ENCODE measurements around the gene LSMEM2. TPM values are rescaled to one million over a fixed set of nuclear protein-coding genes. Genes with fewer than 3 reads are reported as not detected.

Gene LSMEM2
- total and polyA plus RNA-seq, 2 of the 8 experiments (the other 6 are each of a cell fraction or from before 2014, with no cell fraction given) = 0.58 to 0.68 TPM

DNA sequence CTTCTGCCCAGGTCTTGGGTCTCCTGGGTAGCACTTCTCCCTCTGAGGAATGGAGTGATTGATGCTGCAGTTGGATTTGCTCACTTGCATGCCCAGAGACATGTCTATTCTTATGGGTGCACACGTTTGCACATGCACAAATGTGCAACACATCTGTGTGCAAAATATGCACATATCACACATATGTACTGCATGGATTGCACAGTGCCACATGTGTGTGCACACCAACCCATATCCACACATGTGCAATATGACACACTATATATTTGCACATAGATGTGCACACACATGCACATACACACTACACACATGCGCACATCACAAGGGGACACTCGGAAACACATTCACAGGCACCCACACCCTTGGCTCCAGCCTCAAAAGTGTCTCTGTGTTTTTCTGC lies 10.6 kb upstream of the LSMEM2 start:
- Histone ChIP-seq H3K36me3 (ENCODE audit: control insufficient read depth in 2 of 4, insufficient read depth in 4 of 4, low read length in 3 of 4) (no peaks in the 10 kb centered on the region), H2BK20ac (ENCODE audit: low read length) (no peak overlapping the region), H4K8ac (ENCODE audit: extremely low read depth, insufficient read depth, low read length) (no peak overlapping the region), H3K79me1 (ENCODE audit: low read depth, low read length) (no peaks in the 10 kb centered on the region), H2BK120ac (replicated peaks; ENCODE audit: low read depth, low read length) (no peak overlapping the region), H2AK5ac (ENCODE audit: low read depth, low read length) (0 out of 2 replicates have a peak overlapping the region, but pooled peaks have one; percentile 11), H4K20me1 (replicated peaks in 1 of 2; ENCODE audit: control insufficient read depth in 1 of 2, insufficient read depth in 2 of 2, low read length in 2 of 2) (peaks cover 0 to 1% of the 10 kb centered on the region in 2 experiments), H3K27me3 (replicated peaks in 1 of 4; ENCODE audit: control insufficient read depth in 3 of 4, extremely low read depth in 1 of 4, insufficient read depth in 3 of 4, low read length in 3 of 4) (peaks cover 1 to 8% (median 3%) of the 10 kb centered on the region in 4 experiments), H3K23me2 (ENCODE audit: low read depth, low read length) (peaks cover 4% of the 10 kb centered on the region; the same call in 1 of the 2 replicates), H3K27ac (ENCODE audit: low read depth, low read length) (no peak overlapping the region), H2AFZ (ENCODE audit: low read length) (no peak overlapping the region), H2BK5ac (ENCODE audit: low read depth, low read length) (no peak overlapping the region), H2BK15ac (ENCODE audit: low read length) (peak overlapping the region; percentile 5; the same call in 1 of the 2 replicates), H4K91ac (replicated peaks; ENCODE audit: insufficient read length, low read length) (no peak overlapping the region), H3K18ac (ENCODE audit: extremely low read depth, low read length) (no peak overlapping the region), H3K9ac (replicated peaks in 1 of 4; ENCODE audit: extremely low read depth in 1 of 4, low read depth in 3 of 4, low read length in 3 of 4) (no peak overlapping the region), H3K4ac (replicated peaks; ENCODE audit: insufficient read length, low read depth, low read length) (no peak overlapping the region), H3K4me1 (replicated peaks in 1 of 4; ENCODE audit: control insufficient read depth in 3 of 4, insufficient read depth in 4 of 4, low read length in 3 of 4) (peaks cover 0 to 51% (median 37%) of the 10 kb centered on the region in 4 experiments; a peak in 6 of 7 replicates), H3K4me3 (ENCODE audit: extremely low read depth in 1 of 4, insufficient read depth in 2 of 4, low read depth in 3 of 4, low read length in 4 of 4) (no peak overlapping the region), H3K9me3 (ENCODE audit: insufficient read depth in 2 of 2, low read depth in 1 of 2, low read length in 1 of 2) (no peaks in the 10 kb centered on the region), H3K14ac (ENCODE audit: insufficient read length) (no peak overlapping the region), H4K5ac (ENCODE audit: insufficient read length, low read depth, low read length) (no peak overlapping the region), H3K79me2 (ENCODE audit: control insufficient read depth in 1 of 2, insufficient read depth in 2 of 2, low read length in 2 of 2) (no peaks in the 10 kb centered on the region), H3K4me2 (ENCODE audit: insufficient read depth in 1 of 2, low read depth in 2 of 2, low read length in 2 of 2) (peak overlapping the region in 1 of 2 experiments; percentile 28; a peak in 1 of 4 replicates), H3K56ac (replicated peaks; ENCODE audit: insufficient read length, low read depth, low read length) (no peak overlapping the region), H2BK12ac (ENCODE audit: low read depth, low read length) (peak overlapping the region; percentile 97; the same call in 1 of the 2 replicates), H3K23ac (ENCODE audit: insufficient read length) (no peak overlapping the region)
- ChIA-PET POLR2A (ENCODE audit: partially characterized antibody) (interaction anchor here (0.6 to 2.1 kb wide), 8 partner anchors 9 to 299 kb away, joined by 3 to 11 read pairs (median 4); partner anchors contain the start of genes IFRD2 and LSMEM2), CTCF (ENCODE audit: partially characterized antibody) (interaction anchor here (0.6 to 53.5 kb wide), 8 partner anchors 10 to 124 kb away, joined by 3 to 2149 read pairs (median 72); partner anchors contain the start of genes GNAI2, GNAT1, LSMEM2 and SLC38A3)
- WGBS, 2 experiments (ENCODE audit: extremely low coverage in 1 of 2, insufficient coverage in 1 of 2, insufficient read length in 1 of 2, insufficient replicate concordance in 2 of 2, low coverage in 1 of 2, low lambda C conversion rate in 2 of 2, missing lambda C conversion rate in 1 of 2) = 89% methylated on average over 3 of the region's 3 CpGs; no CpG with 5 or more reads in 1 of the 2 experiments
- no peak for FAIRE-seq
- TF ChIP-seq TBP (IDR thresholded peaks at IDR 0.05; ENCODE audit: low read depth, low read length) (no peak), SP2 (IDR thresholded peaks at IDR 0.05; ENCODE audit: low read length) (no peak), CBX8 (IDR thresholded peaks at IDR 0.05; ENCODE audit: borderline replicate concordance, low read depth, low read length) (no peak)
- TF ChIP-seq, protein P1, sequence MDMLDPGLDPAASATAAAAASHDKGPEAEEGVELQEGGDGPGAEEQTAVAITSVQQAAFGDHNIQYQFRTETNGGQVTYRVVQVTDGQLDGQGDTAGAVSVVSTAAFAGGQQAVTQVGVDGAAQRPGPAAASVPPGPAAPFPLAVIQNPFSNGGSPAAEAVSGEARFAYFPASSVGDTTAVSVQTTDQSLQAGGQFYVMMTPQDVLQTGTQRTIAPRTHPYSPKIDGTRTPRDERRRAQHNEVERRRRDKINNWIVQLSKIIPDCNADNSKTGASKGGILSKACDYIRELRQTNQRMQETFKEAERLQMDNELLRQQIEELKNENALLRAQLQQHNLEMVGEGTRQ (IDR thresholded peaks at IDR 0.05; ENCODE audit: low read length) = no peak
- DNase-seq (ENCODE audit: low read depth in 1 of 2, low spot score in 2 of 2) = no peak
